ENCODE measurements around the gene SMARCAD1. TPM values are rescaled to one million over a fixed set of nuclear protein-coding genes. Genes with fewer than 3 reads are reported as not detected.
A peak's percentile ranks its signal among the peaks of the same experiment; 100 is the strongest.

SMARCAD1 gene
- total and polyA plus RNA-seq, 11 donors = 3.7 to 14.0 (median 9.4) TPM

GRCh38 chr4:94171616-94172015, 36.0 kb upstream of the SMARCAD1 start:
- DNase-seq (no peak), ATAC-seq (no peak)
- WGBS, 4 donors = 83 to 88% (median 86%) methylated on average over 4 of the region's 4 CpGs
- TF ChIP-seq POLR2A (IDR thresholded peaks at IDR 0.05) = no peak
- TF ChIP-seq CTCF (IDR thresholded peaks at IDR 0.05) = peak in 4 of 12 donors; percentile 9 to 58 (median 30)
- Histone ChIP-seq H3K27ac (no peak overlapping the region), H3K4me1 (no peaks in the 10 kb centered on the region), H3K36me3 (no peaks in the 10 kb centered on the region), H3K27me3 (peaks cover 0 to 6% (median 0%) of the 10 kb centered on the region in 9 donors), H3K4me3 (no peak overlapping the region), H3K9me3 (no peaks in the 10 kb centered on the region)
- intact Hi-C loops (cut with DNase I) = no loop called here

- H3K27me3 ChIP-seq = peaks cover 0 to 6% (median 0%) of the 10 kb centered on the region in 9 donors
- DNase-seq (no peak), ATAC-seq (no peak)
- H3K27ac ChIP-seq = no peak overlapping the region
- H3K9me3 ChIP-seq = no peaks in the 10 kb centered on the region
- intact Hi-C loops (cut with DNase I) = no loop called here
- WGBS, 4 donors = 39 to 50% (median 42%) methylated on average over 6 of the region's 6 CpGs
- no peak overlapping the region for H3K4me3 ChIP-seq
- no peaks in the 10 kb centered on the region for H3K4me1 ChIP-seq
- TF ChIP-seq CTCF (IDR thresholded peaks at IDR 0.05) (no peak), POLR2A (IDR thresholded peaks at IDR 0.05) (no peak)
- H3K36me3 ChIP-seq = no peaks in the 10 kb centered on the region
Measured at GRCh38 chr4:94175553-94176261, 32.0 kb upstream of the SMARCAD1 start.

GRCh38 chr4:94177822-94178221, 29.8 kb upstream of the SMARCAD1 start:
- ATAC-seq = no peak
- H3K27me3 ChIP-seq = peaks cover 0 to under 1% (median 0%) of the 10 kb centered on the region in 9 donors
- H3K27ac ChIP-seq = no peak overlapping the region
- H3K36me3 ChIP-seq = no peaks in the 10 kb centered on the region
- WGBS, 4 donors = 69 to 79% (median 75%) methylated on average over 2 of the region's 2 CpGs
- no peaks in the 10 kb centered on the region for H3K4me1 ChIP-seq
- no peak for DNase-seq
- intact Hi-C loops (cut with DNase I) = no loop called here
- no peaks in the 10 kb centered on the region for H3K9me3 ChIP-seq
- TF ChIP-seq CTCF (IDR thresholded peaks at IDR 0.05) (no peak), POLR2A (IDR thresholded peaks at IDR 0.05) (no peak)
- no peak overlapping the region for H3K4me3 ChIP-seq

GRCh38 chr4:94181815-94182214, 25.9 kb upstream of the SMARCAD1 start:
- ATAC-seq (no peak), DNase-seq (no peak)
- Histone ChIP-seq H3K4me3 (no peak overlapping the region), H3K27ac (no peak overlapping the region), H3K9me3 (no peaks in the 10 kb centered on the region), H3K27me3 (peaks cover 0 to 3% (median 0%) of the 10 kb centered on the region in 9 donors), H3K36me3 (no peaks in the 10 kb centered on the region), H3K4me1 (no peaks in the 10 kb centered on the region)
- 0 to 75% (median 25%) methylated on average over 1 of the region's 1 CpG for WGBS, 4 donors
- TF ChIP-seq POLR2A (IDR thresholded peaks at IDR 0.05) (no peak), CTCF (IDR thresholded peaks at IDR 0.05) (no peak)
- intact Hi-C loops (cut with DNase I) = no loop called here
